ENCODE results near the gene LRRC70. TPM values are rescaled to one million over a fixed set of nuclear protein-coding genes. Genes with fewer than 3 reads are reported as not detected.

The LRRC70 gene
- polyA plus RNA-seq, 1 donor from 2014 or later = 2.2 TPM

GRCh38 chr5:62614355-62614754 is 35.7 kb downstream of the LRRC70 start:
- H3K79me2 ChIP-seq (replicated peaks; ENCODE audit: insufficient read depth, low read length) = no peaks in the 10 kb centered on the region
- H3K27ac ChIP-seq (ENCODE audit: low read length) = no peak overlapping the region
- H2AFZ ChIP-seq (ENCODE audit: low read depth, low read length) = no peak overlapping the region
- H3K27me3 ChIP-seq (ENCODE audit: insufficient read depth, low read depth, low read length) = no peaks in the 10 kb centered on the region
- H3K4me2 ChIP-seq (ENCODE audit: low read length) = no peak overlapping the region
- no peaks in the 10 kb centered on the region for H3K9me2 ChIP-seq (ENCODE audit: insufficient read depth, low read length)
- no peaks in the 10 kb centered on the region for H3K36me3 ChIP-seq (ENCODE audit: insufficient read depth, low read length)
- no peak for TF ChIP-seq POLR2AphosphoS5 (IDR thresholded peaks at IDR 0.05)
- TF ChIP-seq RAD21 (conservative IDR thresholded peaks at IDR 0.05) = no peak
- TF ChIP-seq MXI1 (conservative IDR thresholded peaks at IDR 0.05; ENCODE audit: poor library complexity, severe bottlenecking) = no peak
- TF ChIP-seq TAF1 (IDR thresholded peaks at IDR 0.05; ENCODE audit: low read depth) = no peak
- no peak for TF ChIP-seq REST (IDR thresholded peaks at IDR 0.05; ENCODE audit: borderline replicate concordance)
- no peak for TF ChIP-seq SMC3 (conservative IDR thresholded peaks at IDR 0.05; ENCODE audit: poor library complexity)
- TF ChIP-seq EP300 (conservative IDR thresholded peaks at IDR 0.05; ENCODE audit: poor library complexity, severe bottlenecking) = no peak
- TF ChIP-seq EZH2 (IDR thresholded peaks at IDR 0.05; ENCODE audit: borderline replicate concordance, insufficient read depth, low read length, poor library complexity, severe bottlenecking) = no peak
- no peak for TF ChIP-seq CTCF (IDR thresholded peaks at IDR 0.05; ENCODE audit: poor library complexity, severe bottlenecking)
- H3K9me3 ChIP-seq (ENCODE audit: low read length) = no peaks in the 10 kb centered on the region
- H3K9ac ChIP-seq (ENCODE audit: low read length) = no peak overlapping the region
- H4K20me1 ChIP-seq (ENCODE audit: insufficient read depth) = no peaks in the 10 kb centered on the region
- H3K4me3 ChIP-seq (ENCODE audit: low read length) = no peak overlapping the region
- H3F3A ChIP-seq (ENCODE audit: insufficient read depth, low read length, poor library complexity, severe bottlenecking) = no peaks in the 10 kb centered on the region

GRCh38 chr5:62616615-62617277 is 38.1 kb downstream of the LRRC70 start:
- Histone ChIP-seq H3K4me3 (ENCODE audit: low read length) (no peak overlapping the region), H4K20me1 (ENCODE audit: insufficient read depth) (no peaks in the 10 kb centered on the region), H3K4me2 (ENCODE audit: low read length) (no peak overlapping the region), H3K9me2 (ENCODE audit: insufficient read depth, low read length) (no peaks in the 10 kb centered on the region), H3K9ac (ENCODE audit: low read length) (no peak overlapping the region), H3K36me3 (ENCODE audit: insufficient read depth, low read length) (no peaks in the 10 kb centered on the region), H3K9me3 (ENCODE audit: low read length) (no peaks in the 10 kb centered on the region), H3K27me3 (ENCODE audit: insufficient read depth, low read depth, low read length) (no peaks in the 10 kb centered on the region), H3K79me2 (replicated peaks; ENCODE audit: insufficient read depth, low read length) (no peaks in the 10 kb centered on the region), H3F3A (ENCODE audit: insufficient read depth, low read length, poor library complexity, severe bottlenecking) (no peaks in the 10 kb centered on the region), H3K27ac (ENCODE audit: low read length) (no peak overlapping the region), H2AFZ (ENCODE audit: low read depth, low read length) (no peak overlapping the region)
- no peak for TF ChIP-seq POLR2AphosphoS5 (IDR thresholded peaks at IDR 0.05)
- no peak for TF ChIP-seq SMC3 (conservative IDR thresholded peaks at IDR 0.05; ENCODE audit: poor library complexity)
- TF ChIP-seq TAF1 (IDR thresholded peaks at IDR 0.05; ENCODE audit: low read depth) = no peak
- no peak for TF ChIP-seq EP300 (conservative IDR thresholded peaks at IDR 0.05; ENCODE audit: poor library complexity, severe bottlenecking)
- no peak for TF ChIP-seq RAD21 (conservative IDR thresholded peaks at IDR 0.05)
- no peak for TF ChIP-seq MXI1 (conservative IDR thresholded peaks at IDR 0.05; ENCODE audit: poor library complexity, severe bottlenecking)
- TF ChIP-seq REST (IDR thresholded peaks at IDR 0.05; ENCODE audit: borderline replicate concordance) = no peak
- TF ChIP-seq EZH2 (IDR thresholded peaks at IDR 0.05; ENCODE audit: borderline replicate concordance, insufficient read depth, low read length, poor library complexity, severe bottlenecking) = no peak
- TF ChIP-seq CTCF (IDR thresholded peaks at IDR 0.05; ENCODE audit: poor library complexity, severe bottlenecking) = no peak
